ENCODE measurements around the gene HOXC12.

HOXC12 gene

GRCh38 chr12:53939141-53940108 is 15.3 kb upstream of the HOXC12 start:
- Histone ChIP-seq H3K4me3 (ENCODE audit: low read depth, low read length, poor library complexity, severe bottlenecking) (no peak overlapping the region), H4K20me1 (ENCODE audit: insufficient read depth, low read length) (no peaks in the 10 kb centered on the region), H3K36me3 (ENCODE audit: insufficient read depth, low read length) (no peaks in the 10 kb centered on the region), H2AFZ (ENCODE audit: low read length) (no peak overlapping the region), H3K79me2 (ENCODE audit: insufficient read depth, low read length) (no peaks in the 10 kb centered on the region), H3K9me2 (ENCODE audit: low read depth, low read length) (no peaks in the 10 kb centered on the region), H3F3A (ENCODE audit: insufficient read depth, low read length) (no peaks in the 10 kb centered on the region), H3K9me3 (ENCODE audit: low read length) (no peaks in the 10 kb centered on the region), H3K4me1 (ENCODE audit: insufficient read depth, low read length, severe bottlenecking) (no peaks in the 10 kb centered on the region), H3K4me2 (ENCODE audit: low read length) (no peak overlapping the region), H3K9ac (ENCODE audit: low read length) (no peak overlapping the region), H3K27me3 (ENCODE audit: insufficient read depth, low read length) (no peaks in the 10 kb centered on the region), H3K27ac (ENCODE audit: low read depth, low read length, poor library complexity, severe bottlenecking) (no peak overlapping the region)
- TF ChIP-seq EZH2 (IDR thresholded peaks at IDR 0.05; ENCODE audit: borderline replicate concordance, low read length) (no peak), CTCF (IDR thresholded peaks at IDR 0.05; ENCODE audit: low read length) (no peak)

- Histone ChIP-seq H3F3A (ENCODE audit: insufficient read depth, low read length) (no peaks in the 10 kb centered on the region), H4K20me1 (ENCODE audit: insufficient read depth, low read length) (no peaks in the 10 kb centered on the region), H3K9me2 (ENCODE audit: low read depth, low read length) (no peaks in the 10 kb centered on the region), H3K4me1 (ENCODE audit: insufficient read depth, low read length, severe bottlenecking) (no peaks in the 10 kb centered on the region), H3K79me2 (ENCODE audit: insufficient read depth, low read length) (no peaks in the 10 kb centered on the region), H3K27ac (ENCODE audit: low read depth, low read length, poor library complexity, severe bottlenecking) (no peak overlapping the region), H3K9ac (ENCODE audit: low read length) (no peak overlapping the region), H3K36me3 (ENCODE audit: insufficient read depth, low read length) (no peaks in the 10 kb centered on the region), H3K4me3 (ENCODE audit: low read depth, low read length, poor library complexity, severe bottlenecking) (no peak overlapping the region), H3K9me3 (ENCODE audit: low read length) (no peaks in the 10 kb centered on the region), H3K4me2 (ENCODE audit: low read length) (no peak overlapping the region), H3K27me3 (ENCODE audit: insufficient read depth, low read length) (no peaks in the 10 kb centered on the region), H2AFZ (ENCODE audit: low read length) (no peak overlapping the region)
- no peak for TF ChIP-seq CTCF (IDR thresholded peaks at IDR 0.05; ENCODE audit: low read length)
- no peak for TF ChIP-seq EZH2 (IDR thresholded peaks at IDR 0.05; ENCODE audit: borderline replicate concordance, low read length)
Observed at GRCh38 chr12:53940443-53941014, 14.2 kb upstream of the HOXC12 start.

GRCh38 chr12:53941187-53941586 is 13.5 kb upstream of the HOXC12 start:
- H3K27ac ChIP-seq (ENCODE audit: low read depth, low read length, poor library complexity, severe bottlenecking), result no peak overlapping the region
- H3K9me2 ChIP-seq (ENCODE audit: low read depth, low read length), result no peaks in the 10 kb centered on the region
- H2AFZ ChIP-seq (ENCODE audit: low read length), result no peak overlapping the region
- no peaks in the 10 kb centered on the region for H3K4me1 ChIP-seq (ENCODE audit: insufficient read depth, low read length, severe bottlenecking)
- H3K79me2 ChIP-seq (ENCODE audit: insufficient read depth, low read length), result no peaks in the 10 kb centered on the region
- no peaks in the 10 kb centered on the region for H3K27me3 ChIP-seq (ENCODE audit: insufficient read depth, low read length)
- H3K36me3 ChIP-seq (ENCODE audit: insufficient read depth, low read length), result no peaks in the 10 kb centered on the region
- H4K20me1 ChIP-seq (ENCODE audit: insufficient read depth, low read length), result no peaks in the 10 kb centered on the region
- H3K4me3 ChIP-seq (ENCODE audit: low read depth, low read length, poor library complexity, severe bottlenecking), result no peak overlapping the region
- no peak overlapping the region for H3K4me2 ChIP-seq (ENCODE audit: low read length)
- no peak for TF ChIP-seq CTCF (IDR thresholded peaks at IDR 0.05; ENCODE audit: low read length)
- TF ChIP-seq EZH2 (IDR thresholded peaks at IDR 0.05; ENCODE audit: borderline replicate concordance, low read length), result no peak
- no peak overlapping the region for H3K9ac ChIP-seq (ENCODE audit: low read length)
- no peaks in the 10 kb centered on the region for H3K9me3 ChIP-seq (ENCODE audit: low read length)
- no peaks in the 10 kb centered on the region for H3F3A ChIP-seq (ENCODE audit: insufficient read depth, low read length)

All from OCI-LY1 (cell line).